ENCODE results near the gene ZBTB7C.

ZBTB7C gene

DNA sequence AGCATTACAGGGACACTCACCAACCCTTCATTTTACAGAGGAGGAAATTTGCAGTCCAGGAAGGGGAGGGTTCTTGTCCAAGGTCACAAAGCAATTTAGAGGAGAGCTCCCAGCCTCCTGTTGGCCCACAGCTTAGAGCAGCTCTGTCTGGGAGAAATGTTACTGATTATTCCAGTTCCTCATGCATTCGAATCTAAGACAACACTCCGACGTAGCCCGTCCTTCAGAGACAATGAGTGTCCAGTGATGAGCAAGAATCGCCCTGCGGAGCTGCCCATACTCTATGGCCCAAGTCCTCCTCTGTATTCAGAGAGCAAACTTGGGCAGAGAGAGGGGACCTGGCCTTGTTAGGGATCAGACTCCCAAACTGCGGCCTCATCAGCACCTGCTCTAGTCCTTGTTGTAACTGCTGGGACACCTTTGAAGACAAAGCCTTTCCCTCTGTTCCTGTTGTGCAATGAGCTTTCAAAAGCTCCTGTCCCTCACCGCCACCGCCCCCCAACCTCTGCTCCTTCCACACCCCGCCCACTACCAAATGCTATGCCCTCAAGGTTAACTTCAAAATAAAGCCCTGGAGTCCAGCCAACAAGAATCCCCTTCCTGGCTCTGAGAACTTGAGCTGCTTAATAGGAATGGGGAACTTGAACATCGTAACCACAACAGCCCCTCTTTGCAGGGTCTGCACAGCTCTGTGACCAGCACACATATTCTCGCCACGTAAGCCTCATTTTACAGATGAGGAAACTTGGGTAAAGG lies 243.9 kb downstream of the ZBTB7C start:
- Mint-ChIP-seq H3K4me1 (peaks cover 19% of the 10 kb centered on the region), H3K36me3 (no peaks in the 10 kb centered on the region), H3K27ac (no peak overlapping the region), H3K9me3 (no peaks in the 10 kb centered on the region), H3K4me3 (no peak overlapping the region), H3K27me3 (peaks cover 84% of the 10 kb centered on the region)
- no peak for DNase-seq
- CTCF ChIA-PET = interaction anchor here (0.6 kb wide), 1 partner anchor 500 kb away, joined by 4 read pairs; no protein-coding TSS in a partner anchor

DNA sequence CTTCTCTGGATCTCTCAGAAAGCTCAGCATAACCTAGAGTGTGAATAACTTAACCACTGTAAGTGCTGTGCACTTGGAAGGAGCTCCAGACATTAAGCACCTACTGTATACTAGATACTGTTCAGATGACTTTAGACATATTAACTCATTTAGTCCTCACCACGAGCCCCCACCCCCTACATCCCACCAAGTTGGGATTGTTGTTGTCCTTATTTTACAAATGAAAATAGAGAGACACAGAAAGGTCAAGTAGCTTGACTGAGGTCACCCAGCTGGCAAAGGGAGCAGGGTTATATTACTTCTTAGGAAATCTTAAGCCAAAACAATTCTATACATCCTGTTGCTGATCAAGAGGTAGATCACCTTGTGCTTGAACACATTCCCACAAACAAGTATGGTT lies 244.5 kb downstream of the ZBTB7C start:
- Mint-ChIP-seq H3K36me3 (no peaks in the 10 kb centered on the region), H3K4me3 (no peak overlapping the region), H3K9me3 (no peaks in the 10 kb centered on the region), H3K4me1 (peaks cover 19% of the 10 kb centered on the region), H3K27me3 (peaks cover 85% of the 10 kb centered on the region), H3K27ac (no peak overlapping the region)
- CTCF ChIA-PET = no interaction called here
- no peak for DNase-seq

DNA sequence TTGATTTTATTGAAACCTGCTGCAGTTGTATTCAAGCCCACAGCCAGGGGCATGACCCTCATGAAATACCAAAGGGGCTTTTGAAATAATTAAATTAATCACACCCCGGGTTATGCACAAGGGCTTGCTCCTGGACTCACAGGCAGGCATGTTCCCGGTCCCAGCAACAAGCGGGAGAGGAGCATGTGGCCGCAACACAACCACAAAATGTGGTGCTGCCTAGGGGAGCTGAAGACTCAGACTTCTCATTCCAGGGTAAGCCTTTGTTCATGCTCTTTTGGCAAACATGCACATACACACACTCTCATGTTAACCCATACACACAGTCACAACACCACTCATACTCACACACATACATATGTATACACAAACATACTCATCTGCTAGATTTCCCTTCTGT lies 245.1 kb downstream of the ZBTB7C start:
- Mint-ChIP-seq H3K4me3 (no peak overlapping the region), H3K27me3 (peaks cover 84% of the 10 kb centered on the region), H3K36me3 (no peaks in the 10 kb centered on the region), H3K27ac (no peak overlapping the region), H3K9me3 (no peaks in the 10 kb centered on the region), H3K4me1 (peaks cover 19% of the 10 kb centered on the region)
- DNase-seq = no peak
- CTCF ChIA-PET = no interaction called here

DNA sequence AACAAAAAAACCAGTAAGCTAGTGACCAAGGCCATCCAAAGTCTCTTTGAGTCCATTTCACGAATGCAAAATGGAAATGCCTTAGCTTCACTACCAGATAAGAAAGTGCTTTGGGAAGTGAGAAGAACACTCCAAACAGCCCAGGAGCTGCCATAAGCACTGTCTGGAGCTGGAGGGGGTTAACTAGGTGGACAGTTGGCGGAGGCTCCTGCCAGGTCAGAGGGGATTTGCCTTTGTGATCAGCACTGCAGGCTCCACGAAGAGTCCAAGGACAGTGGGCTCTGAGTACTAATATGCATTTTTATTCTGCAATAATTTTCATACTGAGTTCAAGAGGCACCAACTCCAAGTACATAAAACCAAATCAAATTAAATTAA lies 245.5 kb downstream of the ZBTB7C start:
- Mint-ChIP-seq H3K27me3 (peaks cover 82% of the 10 kb centered on the region), H3K4me1 (peaks cover 19% of the 10 kb centered on the region), H3K9me3 (no peaks in the 10 kb centered on the region), H3K27ac (no peak overlapping the region), H3K36me3 (no peaks in the 10 kb centered on the region), H3K4me3 (no peak overlapping the region)
- DNase-seq = no peak
- CTCF ChIA-PET = no interaction called here

DNA sequence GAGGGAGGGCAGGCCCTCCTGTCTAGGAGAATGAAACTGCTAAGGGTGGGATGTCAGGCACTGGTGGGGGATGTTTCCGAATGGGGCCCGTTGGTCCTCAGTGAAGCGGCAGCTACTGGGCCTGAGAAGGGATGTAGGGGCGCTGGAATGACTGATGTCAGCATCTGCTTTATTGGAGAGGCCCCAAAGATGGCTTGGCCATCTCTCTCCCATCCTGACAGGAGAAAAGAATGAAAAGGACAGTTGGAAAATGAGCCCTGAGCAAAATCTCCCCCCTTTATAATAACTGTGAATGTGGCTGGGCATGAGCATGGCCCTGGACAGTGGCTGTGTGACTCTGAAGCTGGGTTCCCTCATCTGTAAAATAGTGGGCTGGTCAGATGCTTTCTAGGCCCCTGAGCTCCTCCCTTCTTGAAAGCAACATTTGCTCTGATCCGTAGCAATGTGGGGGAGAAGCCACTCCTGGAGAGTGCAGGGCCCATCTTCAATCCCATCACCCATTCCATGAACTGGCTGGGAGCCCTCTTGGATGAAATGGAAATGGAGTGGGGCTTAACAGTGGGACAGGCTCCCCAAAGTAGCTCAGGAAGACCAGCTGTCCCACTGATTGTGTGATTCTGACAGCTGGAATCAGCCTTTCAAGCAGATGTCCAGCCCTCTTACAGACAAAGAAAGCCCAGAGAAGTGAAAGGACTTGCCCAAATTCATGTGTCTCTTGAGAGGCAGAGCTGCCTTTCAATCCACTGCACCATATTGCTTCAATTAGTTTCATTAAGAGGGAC lies 246.0 kb downstream of the ZBTB7C start:
- no peaks in the 10 kb centered on the region for H3K9me3 Mint-ChIP-seq
- H3K4me3 Mint-ChIP-seq = no peak overlapping the region
- peaks cover 19% of the 10 kb centered on the region for H3K4me1 Mint-ChIP-seq
- H3K27ac Mint-ChIP-seq = no peak overlapping the region
- no peak for DNase-seq
- CTCF ChIA-PET = no interaction called here
- no peaks in the 10 kb centered on the region for H3K36me3 Mint-ChIP-seq
- H3K27me3 Mint-ChIP-seq = peaks cover 87% of the 10 kb centered on the region

DNA sequence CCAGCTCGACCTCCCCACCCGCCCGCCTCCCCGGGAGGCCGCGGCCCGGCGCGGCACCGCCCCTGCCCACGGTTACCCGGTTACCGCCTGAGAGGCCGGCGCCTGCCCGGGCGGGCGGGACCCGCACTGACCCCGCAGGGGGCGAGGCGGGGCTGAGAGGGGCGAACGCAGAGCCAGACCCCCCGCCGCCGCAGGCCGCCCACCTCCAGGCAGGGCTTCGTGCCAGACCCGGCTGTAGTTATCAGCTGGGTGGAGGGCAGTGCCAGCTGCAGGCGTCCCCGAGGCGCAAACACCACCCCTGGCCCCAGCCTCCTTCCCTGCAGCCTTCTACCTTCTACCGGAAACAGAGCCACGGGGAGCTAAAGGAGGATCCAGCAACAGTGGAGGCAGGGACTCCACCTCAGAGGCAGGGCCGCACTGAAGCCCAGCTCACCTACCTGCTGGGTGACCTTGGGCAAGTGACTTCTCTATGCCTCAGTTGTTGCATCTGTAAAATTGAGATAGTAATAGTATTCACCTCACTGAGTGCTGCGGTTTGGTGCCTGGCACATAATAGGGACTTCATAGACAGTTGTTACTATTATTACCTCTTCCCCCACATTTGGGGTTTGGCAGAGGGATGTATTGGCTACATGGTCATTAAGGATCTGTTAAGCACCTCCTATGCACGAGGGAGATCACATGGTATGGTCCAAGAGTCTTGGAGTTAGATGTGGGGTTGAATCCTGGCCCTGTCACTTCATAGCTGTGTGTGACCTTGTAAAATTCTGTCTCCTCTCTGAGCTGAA lies 247.1 kb downstream of the ZBTB7C start:
- Mint-ChIP-seq H3K9me3 (no peaks in the 10 kb centered on the region), H3K27ac (no peak overlapping the region), H3K4me3 (peak overlapping the region; percentile 67), H3K4me1 (peaks cover 13% of the 10 kb centered on the region), H3K36me3 (no peaks in the 10 kb centered on the region), H3K27me3 (peaks cover 87% of the 10 kb centered on the region)
- DNase-seq = no peak
- CTCF ChIA-PET = no interaction called here

DNA sequence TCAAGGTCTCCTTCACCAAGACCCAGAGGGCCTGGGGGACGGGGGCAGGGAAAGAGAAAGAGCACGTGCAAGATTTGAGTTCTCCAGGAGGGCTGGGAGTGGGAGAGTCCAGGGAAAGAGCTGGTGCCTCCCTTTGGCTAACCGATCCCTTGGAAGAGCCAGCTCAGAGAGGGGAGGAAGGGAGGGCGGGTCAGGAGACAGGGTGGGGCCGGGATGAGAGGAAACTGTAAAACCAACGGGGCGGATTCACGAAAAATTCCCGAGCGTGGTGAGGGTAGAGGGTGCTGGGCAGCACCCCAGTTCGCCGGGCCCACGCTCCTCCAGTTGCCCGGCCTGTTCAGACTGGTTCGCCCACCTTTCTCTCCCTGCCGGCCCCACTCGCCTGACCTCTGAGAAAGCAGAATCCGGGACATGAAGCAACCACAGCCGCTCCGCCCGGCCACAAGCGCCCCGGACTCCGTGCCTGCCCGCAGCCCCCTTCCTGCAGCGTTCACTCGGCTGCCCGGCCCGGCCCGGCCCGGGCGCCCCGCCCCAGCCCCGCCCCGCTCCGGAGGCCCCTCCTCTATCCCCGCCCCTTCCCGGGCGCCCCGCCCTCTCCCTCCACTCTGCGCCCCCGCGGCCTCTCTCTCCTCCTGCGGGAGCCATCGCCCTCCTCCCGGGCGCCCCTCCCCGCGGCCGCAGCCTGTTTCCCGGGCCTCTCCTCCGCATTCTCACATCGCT lies 247.8 kb downstream of the ZBTB7C start:
- H3K27ac Mint-ChIP-seq = no peak overlapping the region
- CTCF ChIA-PET = no interaction called here
- no peaks in the 10 kb centered on the region for H3K9me3 Mint-ChIP-seq
- peaks cover 86% of the 10 kb centered on the region for H3K27me3 Mint-ChIP-seq
- peak; percentile 73 for DNase-seq
- peak overlapping the region; percentile 65 for H3K4me3 Mint-ChIP-seq
- no peaks in the 10 kb centered on the region for H3K36me3 Mint-ChIP-seq
- peaks cover 8% of the 10 kb centered on the region for H3K4me1 Mint-ChIP-seq

DNA sequence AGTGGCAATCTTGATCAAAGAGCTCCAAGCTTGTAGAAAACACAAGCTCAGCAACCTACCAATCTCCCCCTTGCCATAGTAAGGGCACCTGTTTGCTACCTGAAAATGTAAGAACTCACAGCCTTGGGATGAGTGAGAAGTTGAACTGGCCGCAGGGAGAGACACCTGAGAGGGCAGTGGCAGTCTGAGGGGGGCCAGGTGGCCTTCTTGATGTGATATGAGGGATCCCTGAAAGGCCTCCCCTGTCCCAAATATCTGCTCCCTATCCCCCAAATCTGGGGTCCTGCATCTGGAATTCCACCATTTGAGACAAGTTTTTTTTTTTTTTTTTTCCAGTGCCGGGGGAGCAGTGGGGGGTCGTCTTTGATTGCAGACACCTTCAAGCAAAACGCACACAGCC lies 248.6 kb downstream of the ZBTB7C start:
- H3K36me3 Mint-ChIP-seq = no peaks in the 10 kb centered on the region
- no peak overlapping the region for H3K27ac Mint-ChIP-seq
- no peaks in the 10 kb centered on the region for H3K9me3 Mint-ChIP-seq
- CTCF ChIA-PET = no interaction called here
- H3K4me1 Mint-ChIP-seq = peaks cover 8% of the 10 kb centered on the region
- peaks cover 83% of the 10 kb centered on the region for H3K27me3 Mint-ChIP-seq
- H3K4me3 Mint-ChIP-seq = peak overlapping the region; percentile 42
- no peak for DNase-seq

DNA sequence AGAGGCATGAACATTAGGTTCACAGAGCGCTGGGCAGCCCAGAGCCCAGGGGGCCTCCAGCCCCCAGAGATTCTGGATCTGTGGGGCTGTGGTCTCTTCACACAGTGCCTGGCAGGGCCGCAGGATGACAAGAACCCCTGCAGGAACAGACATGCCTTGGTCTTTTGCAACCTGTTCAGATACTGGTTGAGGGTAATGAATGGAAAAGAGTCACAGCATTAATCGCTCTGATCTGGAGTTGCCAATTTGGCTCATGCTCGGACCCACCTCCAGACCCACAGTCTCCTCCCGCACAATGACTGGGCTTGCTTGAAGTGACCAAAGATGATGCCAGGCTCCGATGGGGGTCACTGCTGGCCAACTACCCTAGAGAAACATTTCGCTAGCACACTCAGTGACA lies 249.4 kb downstream of the ZBTB7C start:
- no peaks in the 10 kb centered on the region for H3K36me3 Mint-ChIP-seq
- H3K4me1 Mint-ChIP-seq = peaks cover 6% of the 10 kb centered on the region
- peaks cover 75% of the 10 kb centered on the region for H3K27me3 Mint-ChIP-seq
- H3K9me3 Mint-ChIP-seq = no peaks in the 10 kb centered on the region
- no peak overlapping the region for H3K27ac Mint-ChIP-seq
- H3K4me3 Mint-ChIP-seq = peak overlapping the region; percentile 42
- no peak for DNase-seq
- CTCF ChIA-PET = no interaction called here

DNA sequence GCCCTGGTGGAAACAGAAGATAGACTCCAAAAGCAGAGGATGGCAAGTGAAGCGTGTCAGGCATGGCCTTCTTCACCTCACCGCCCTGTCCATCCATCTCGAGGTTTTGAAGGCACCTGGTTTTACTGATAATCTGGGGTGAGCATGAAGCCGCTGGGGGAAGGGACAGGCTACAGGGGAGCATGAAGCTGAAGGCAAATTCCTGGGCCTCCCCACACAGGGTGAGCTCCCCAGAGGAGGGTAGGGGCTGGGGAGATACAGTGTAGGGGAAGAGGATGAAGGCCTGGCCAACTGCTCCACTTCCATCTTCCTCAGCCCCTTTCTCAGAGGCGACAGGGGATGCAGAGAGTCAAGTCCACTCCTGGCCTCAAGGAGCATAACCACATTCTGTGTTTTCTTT lies 250.5 kb downstream of the ZBTB7C start:
- H3K9me3 Mint-ChIP-seq = no peaks in the 10 kb centered on the region
- H3K27ac Mint-ChIP-seq = no peak overlapping the region
- CTCF ChIA-PET = no interaction called here
- H3K36me3 Mint-ChIP-seq = no peaks in the 10 kb centered on the region
- H3K27me3 Mint-ChIP-seq = peaks cover 70% of the 10 kb centered on the region
- no peak overlapping the region for H3K4me3 Mint-ChIP-seq
- no peak for DNase-seq
- peaks cover 6% of the 10 kb centered on the region for H3K4me1 Mint-ChIP-seq

DNA sequence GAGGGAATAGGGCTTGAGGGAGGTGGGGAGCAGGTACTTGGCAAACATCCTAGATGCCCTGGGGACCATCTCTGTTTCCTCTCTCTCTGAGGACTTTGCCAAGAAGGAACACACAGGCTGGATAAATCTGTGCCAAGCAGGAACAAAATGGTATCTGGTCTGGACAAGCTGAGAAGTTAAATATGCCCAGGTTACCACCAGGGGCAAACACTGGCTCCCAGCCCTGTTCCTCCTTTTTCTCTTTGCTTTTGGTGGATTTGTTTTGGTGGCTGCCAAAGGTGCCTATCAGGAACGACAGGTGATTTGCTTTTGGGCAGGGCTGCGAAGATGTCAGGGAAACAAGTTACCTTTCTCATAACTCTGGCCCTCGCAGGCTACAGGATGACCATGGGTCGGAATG lies 251.2 kb downstream of the ZBTB7C start:
- H3K4me3 Mint-ChIP-seq = no peak overlapping the region

DNA sequence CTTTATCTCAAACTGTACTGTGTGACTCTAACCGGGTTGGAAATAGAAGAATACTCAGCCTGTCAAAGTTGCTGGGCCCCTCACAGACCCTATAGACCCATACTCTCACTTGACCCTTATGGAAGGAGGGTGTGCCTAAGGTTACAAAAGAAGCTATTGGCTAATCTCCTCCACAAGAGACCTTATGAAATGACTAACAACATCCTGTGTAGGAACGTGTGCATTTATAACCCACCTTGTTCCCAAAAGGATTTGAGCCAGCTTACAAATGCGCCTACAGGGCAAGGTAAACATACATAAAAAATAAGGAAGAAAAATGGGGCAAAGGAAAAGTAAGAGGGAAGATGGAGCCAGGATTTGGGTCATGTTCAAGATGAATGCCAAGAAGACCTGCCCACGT lies 253.3 kb downstream of the ZBTB7C start:
- Mint-ChIP-seq H3K4me3 (no peak overlapping the region), H3K4me1 (peaks cover 3% of the 10 kb centered on the region), H3K36me3 (no peaks in the 10 kb centered on the region), H3K27ac (no peak overlapping the region), H3K9me3 (no peaks in the 10 kb centered on the region), H3K27me3 (peaks cover 61% of the 10 kb centered on the region)
- DNase-seq = no peak
- CTCF ChIA-PET = no interaction called here

More for the DNA sequence above, 251.2 kb downstream of the ZBTB7C start:
- Mint-ChIP-seq H3K4me1 (peaks cover 6% of the 10 kb centered on the region), H3K9me3 (no peaks in the 10 kb centered on the region), H3K27ac (no peak overlapping the region), H3K27me3 (peaks cover 67% of the 10 kb centered on the region), H3K36me3 (no peaks in the 10 kb centered on the region)
- no peak for DNase-seq
- CTCF ChIA-PET = no interaction called here

DNA sequence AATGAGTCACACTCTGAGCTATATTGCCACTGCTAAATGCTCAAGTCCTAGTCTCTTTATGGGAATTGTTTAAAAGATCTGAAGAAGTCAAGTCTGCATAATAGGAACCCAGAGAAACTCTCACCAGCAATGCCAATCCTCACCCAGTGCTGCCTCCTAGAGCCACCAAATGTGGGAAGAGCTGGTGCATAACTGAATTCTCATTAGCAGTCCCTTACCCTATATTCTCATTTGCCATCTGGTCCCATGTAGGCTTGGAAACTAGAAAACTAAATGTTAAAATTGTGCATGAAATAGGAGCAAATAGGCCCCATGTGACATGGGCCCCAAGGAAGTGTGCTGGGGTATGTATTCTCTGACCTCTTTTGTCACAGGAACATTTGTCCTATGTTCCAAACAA lies 254.4 kb downstream of the ZBTB7C start:
- Mint-ChIP-seq H3K36me3 (no peaks in the 10 kb centered on the region), H3K4me1 (no peaks in the 10 kb centered on the region), H3K27ac (no peak overlapping the region), H3K9me3 (no peaks in the 10 kb centered on the region), H3K27me3 (peaks cover 52% of the 10 kb centered on the region), H3K4me3 (no peak overlapping the region)
- DNase-seq = no peak
- CTCF ChIA-PET = interaction anchor here (1.0 kb wide), 1 partner anchor 290 kb away, joined by 3 read pairs; no protein-coding TSS in a partner anchor

Data from activated naive CD4-positive, alpha-beta T cell treated with anti-CD3 and anti-CD28 coated beads, Interleukin-2, amount 10 ng/mL, durations not matched to agents 7 days and 5 days (primary cell).